ENCODE measurements around the gene MAD1L1.

- no peak for TF ChIP-seq CTCF (conservative IDR thresholded peaks at IDR 0.05)
- TF ChIP-seq ZFX (IDR thresholded peaks at IDR 0.05) = no peak
Observed at GRCh38 chr7:2190531-2190930, 42.2 kb downstream of the MAD1L1 start.

All from C4-2B (cell line).